Loucy (cell line): ENCODE measurements around the gene CATSPERD.

Experiments
- CTCF ChIP-seq: fragments of 200-600 bp; sonication (generic); conservative IDR thresholded peaks from 2 replicates; pipeline ENCODE4 v1.5.1; 2014; ENCODE audit warnings: mild to moderate bottlenecking, antibody characterized with exemption, low read length
- EZH2phosphoT487 ChIP-seq: fragments of 200-600 bp; IDR thresholded peaks from 2 replicates; pipeline ENCODE4 v1.6.1; 2018; ENCODE audit warnings: antibody characterized with exemption, mild to moderate bottlenecking, moderate library complexity, borderline replicate concordance

- TF ChIP-seq CTCF: no peak
- TF ChIP-seq EZH2phosphoT487: no peak
These were observed 45.7 kb upstream of the CATSPERD start for GRCh38 chr19:5674714-5675113.
